Measurements from ENCODE around the gene MAP2K3.
A peak's percentile ranks its signal among the peaks of the same experiment; 100 is the strongest.

The MAP2K3 gene

DNA sequence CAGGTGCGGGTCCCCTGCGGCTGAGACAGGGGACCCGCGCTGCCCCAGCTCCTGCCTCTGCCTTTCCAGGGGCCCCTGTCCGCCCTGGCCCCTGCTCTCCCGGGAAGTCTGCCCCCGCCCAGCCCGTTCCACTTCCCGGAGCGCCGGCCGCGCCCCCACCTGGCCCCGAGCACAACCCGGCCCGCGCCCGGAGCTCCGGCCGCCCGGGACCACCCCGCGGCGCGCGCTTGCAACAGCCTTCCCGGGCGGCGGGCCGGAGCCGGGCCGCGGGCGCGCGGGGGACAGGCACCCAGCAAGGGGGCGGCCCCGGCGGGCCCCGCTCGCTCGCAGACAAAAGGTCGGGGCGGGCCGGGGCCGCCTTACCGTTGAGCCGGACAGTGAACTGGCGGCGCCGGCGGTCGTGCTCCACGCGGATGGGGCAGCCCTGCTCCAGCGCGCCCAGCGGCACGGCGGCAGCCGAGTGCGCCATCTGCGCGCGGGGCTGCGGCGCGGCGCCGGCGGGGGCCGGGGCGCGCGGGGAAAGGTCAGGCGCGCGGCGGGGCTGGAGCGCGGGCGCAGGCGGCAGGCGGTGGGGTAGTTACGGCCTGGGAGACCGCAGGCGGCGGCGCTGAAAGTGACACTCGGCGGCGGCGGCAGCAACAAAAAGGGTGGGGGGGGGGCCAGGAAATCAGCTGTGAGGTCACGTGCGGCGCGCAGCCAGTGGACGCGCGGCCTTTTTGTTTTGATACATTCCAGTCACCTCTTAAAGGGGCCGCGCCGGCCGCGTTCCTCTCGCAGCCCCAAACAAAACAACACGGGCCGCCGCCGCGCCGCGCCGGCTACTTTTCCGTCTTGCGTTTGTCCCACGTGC is 31.5 kb upstream of the MAP2K3 start, which contains the start of gene NATD1:
Gene NATD1 (minus strand): TSS at position 615 of the 850 bp plus-strand sequence. CDS start 146 bp downstream, at position 469.
- no peak for DNase-seq

DNA sequence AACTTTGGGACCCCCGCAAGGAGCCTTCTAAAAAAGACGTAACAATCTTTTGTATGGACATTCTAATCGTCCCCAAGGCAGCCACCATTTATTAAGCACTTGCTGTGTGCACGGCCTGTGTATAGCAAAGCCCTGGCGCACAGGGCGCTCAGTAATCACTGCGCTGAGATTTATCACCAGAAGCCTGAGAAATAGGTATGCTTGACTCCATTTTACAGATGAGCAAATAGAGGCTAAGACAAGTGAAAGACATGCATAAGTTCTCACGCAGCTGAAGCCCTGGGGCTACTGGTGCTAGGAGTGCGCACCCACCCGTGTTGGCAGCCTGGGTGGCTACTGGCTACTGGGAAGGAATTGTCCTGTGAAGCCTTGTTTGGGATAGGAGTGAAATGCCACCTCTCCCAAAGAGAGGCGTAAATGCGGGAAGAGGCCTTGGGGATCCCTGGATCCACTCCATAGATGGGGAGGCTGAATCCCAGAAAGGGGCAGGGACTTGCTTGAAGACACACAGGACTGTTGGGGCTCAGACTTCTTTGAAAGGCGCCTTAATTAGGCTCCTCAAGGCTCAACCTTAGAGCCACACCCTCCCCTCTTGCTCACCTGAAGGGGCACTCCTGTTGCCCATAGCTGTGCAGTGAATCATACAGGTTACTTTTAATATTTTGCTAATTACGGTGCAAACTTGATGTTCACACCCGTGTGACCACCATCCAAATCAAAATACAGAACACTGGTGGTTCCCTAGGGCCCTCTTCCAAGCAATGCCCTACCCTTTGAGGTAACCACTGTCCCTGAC is 30.7 kb upstream of the MAP2K3 start:
- no peak for DNase-seq

DNA sequence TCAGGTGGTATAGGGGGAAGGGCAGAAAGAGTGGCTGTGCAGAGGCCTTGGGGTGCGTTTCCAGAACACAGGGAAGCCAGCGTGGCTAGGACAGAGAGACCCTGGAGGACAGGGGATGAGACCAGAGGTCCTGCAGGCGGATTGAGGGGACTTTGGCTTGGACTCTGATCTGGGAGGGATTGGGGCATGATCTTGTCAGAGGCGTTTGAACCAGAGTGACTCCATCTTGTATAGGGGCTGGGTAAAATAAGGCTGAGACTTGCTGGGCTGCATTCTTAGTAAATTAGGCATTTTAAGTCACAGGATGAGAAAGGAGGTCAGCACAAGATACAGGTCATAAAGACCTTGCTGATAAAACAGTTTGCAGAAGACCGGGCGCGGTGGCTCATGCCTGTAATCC is 25.9 kb upstream of the MAP2K3 start:
- no peak for DNase-seq

DNA sequence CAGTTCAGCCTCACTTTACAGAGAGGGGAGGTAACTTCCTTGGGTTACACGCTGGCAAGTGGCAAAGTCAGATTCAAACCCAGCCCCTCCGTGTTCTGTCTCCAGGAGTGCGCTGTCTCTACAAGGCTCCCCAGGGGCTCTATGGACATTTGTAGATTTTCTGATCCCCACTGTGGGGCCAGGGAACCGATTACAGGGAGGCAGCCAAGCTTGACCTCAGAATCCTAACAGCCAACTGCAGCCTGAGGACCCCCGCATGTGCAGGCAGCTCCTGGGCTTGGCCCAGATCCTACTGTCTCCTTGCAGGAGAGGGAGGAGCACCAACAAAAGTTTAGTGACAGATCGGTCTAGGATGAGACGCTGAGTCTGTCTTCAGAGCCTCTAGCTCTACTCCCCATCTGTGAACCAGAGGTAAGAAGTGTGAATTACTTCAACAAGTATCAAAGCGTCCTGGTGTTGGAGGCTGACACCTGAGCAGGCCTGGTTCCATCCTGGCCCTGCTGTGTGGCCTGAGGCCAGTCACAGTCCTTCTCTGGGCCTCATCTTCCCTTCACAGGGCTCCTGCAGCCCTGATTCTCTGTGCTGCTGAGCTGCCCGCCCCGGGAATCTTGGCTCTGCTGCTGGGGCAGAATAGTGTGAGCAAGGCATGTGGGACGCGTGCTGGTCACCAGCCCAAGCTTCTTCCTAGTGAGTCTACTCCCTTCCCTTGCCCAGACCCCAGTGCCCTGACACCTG is 22.1 kb upstream of the MAP2K3 start:
- DNase-seq = no peak

DNA sequence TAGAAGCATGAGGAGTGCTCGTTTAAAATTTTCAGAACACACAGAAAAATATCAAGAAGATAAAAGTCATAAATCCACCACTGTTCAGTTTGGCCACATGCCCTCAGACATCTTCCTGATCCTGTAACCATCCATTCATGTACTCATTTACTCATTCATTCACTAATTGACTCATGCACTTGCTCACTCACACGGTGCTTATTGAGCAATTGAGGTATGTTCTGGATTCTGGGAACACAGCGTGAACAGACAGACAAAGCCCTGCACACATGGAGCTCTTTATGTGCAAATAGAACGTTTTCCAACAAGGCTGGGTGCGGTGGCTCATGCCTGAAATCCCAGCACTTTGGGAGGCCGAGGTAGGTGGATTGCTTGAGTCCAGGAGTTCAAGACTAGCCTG is 21.1 kb upstream of the MAP2K3 start:
- DNase-seq = no peak

DNA sequence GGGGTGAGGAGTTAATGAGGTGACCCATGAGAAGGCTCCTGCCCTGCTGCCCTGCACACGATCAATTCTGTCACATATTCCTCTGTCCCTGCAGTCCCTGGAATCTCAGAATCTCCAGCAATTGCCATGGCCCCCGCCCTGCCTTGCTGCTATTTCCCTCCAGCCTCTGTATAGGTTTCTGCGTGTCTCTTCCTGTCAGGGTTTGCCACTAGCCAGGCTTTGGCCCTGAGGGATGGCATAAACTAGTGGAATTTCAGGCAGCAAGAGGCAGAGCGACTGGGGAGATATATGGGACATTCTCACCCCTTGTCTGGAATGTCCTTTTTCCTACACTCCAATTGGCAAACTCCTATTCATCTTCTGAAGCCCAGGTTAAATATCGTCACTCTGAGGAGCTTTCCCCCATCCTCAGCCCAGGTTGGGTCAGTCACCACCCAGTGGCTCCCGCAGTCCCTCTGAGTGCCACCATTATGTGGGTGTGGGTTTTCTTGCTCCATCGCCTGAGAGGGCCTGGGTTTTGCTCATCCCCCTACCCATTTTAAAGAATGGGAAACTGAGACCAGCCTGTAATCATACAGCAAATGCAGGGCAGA is 15.8 kb upstream of the MAP2K3 start:
- no peak for DNase-seq

DNA sequence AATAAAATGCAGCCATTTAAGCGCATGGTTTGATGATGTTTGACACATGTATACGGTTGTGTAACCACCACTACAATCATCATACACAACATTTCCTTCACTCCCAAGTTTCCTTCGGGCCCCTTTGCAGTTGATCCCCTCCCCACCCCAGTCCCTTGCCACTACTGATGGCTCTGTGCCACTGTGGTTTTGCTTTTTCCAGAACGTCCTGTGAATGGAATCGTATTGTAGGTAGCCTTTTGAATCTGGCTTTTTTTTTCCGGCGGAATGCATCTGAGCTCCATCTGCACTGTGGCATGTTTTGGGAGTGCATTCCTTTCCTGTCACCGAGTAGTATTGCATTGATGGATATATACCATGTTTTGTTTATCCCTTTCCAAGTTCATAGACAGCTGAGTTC is 15.1 kb upstream of the MAP2K3 start:
- DNase-seq = no peak

DNA sequence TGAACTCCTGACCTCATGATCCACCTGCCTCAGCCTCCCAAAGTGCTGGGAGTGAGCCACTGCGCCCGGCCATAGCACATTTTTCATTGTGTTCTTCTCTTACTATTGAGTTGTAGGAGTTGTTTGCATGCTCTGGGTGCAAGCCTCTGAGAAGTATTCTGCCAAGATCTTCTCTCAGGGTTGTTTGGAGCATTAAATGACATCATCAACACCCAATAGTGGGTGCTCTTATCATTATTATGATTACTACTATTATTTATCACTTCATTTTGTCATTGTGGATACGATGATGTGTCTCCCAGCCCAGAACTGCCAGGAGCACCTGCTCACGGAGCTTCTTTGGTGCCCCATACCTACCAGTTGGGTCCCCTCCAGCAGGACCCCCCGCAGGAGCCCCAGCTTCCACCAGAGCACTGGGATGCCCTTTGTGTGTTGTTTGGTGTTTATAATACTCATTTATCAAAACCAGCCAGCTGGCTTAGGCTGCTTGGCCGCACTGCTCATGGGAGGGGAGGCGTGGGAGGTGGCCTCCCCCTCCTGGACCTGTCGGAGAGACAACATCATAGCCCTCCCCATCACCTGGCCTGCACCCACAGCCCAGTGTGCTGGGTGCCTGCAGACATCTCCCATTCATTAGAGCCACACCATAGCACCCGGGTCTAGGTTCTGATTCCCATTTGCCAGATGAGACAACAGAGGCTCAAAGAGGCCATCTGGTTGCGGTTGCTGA is 12.9 kb upstream of the MAP2K3 start:
- DNase-seq = no peak

DNA sequence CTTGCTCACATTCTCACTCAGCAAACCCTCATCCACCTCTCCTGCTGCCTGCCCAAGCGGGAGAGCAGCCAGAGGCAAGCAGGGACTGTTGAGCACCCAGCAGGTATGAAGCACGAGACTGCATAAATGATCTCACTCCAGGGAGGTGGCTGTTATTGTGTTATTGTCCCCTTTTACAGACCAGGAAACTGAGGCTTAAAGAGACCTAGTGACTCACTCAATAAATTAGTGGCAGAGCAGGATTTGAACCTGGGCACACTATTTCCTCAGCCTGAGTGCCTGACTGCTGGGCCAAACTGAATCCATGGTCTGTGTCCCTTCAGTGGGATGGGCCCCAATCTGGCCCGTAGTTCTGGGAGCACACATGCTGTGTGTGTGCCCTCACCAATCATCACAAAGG is 12.3 kb upstream of the MAP2K3 start:
- DNase-seq = no peak

DNA sequence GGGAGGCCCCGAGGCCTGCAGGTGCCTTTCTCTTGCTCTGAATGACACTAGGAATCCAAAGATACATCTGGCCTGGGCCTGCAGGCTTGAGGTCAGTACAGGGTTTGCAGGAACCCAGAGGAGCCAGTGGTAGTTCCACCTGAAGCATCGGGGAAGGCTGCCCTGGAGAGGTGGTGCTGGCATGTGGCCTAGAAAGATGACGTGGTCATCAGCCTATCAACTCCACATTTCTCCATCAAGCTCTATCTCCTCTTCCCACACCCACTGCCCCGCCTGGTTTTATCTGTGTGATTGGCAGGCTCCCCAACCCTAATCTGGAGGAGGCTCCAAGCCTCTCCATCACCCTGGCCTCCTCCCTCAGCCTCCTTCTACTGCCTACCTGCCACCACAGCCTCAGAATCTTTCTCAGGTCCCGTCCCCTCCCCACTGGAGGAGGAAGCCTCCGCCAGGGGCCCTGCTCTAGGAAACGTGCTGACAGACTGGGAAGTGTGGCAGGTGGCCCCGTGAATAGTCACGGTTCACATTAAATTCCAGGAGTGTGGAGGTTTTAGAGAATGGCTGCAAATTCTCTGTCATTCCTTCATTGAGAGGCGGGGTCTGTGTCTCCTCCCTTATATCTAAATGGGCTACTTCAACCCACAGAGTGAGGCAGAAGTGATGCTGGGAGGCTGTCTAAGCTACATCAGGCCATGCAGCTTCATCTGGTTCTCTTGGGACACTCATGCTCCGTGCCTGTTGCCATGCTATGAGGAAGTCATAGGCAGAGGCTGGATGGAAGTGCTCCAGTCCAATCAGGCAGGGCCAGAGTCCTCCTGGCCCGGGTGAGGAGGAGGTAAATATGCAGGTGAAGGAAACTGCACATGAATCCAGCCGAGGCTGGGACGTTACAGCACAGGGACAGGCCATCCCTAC is 11.4 kb upstream of the MAP2K3 start:
- no peak for DNase-seq

DNA sequence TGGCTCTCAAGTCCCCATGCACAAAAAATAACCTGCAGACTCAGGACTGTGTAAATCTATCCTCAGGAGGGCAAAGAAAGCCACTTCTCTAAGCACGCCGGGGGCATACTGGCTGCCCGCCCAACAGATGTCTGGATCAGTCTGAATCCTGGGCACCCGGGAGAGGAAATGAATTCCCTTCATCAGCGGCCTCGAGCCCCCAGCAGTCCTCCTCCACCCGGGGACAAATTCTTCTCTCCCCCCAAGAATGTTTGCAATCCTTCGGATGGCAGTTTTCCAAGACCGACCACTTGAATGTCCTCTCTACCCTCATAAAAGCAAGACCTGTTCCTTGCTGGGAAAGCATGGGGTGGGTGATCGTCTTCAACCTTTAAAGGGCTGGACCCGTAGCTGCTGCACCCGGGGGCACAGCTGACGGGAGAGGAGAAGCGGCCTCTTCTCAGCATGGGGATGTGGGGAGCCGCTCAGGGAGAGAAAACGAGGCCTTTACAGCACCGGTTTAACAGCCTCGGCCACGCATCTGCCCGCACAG is 9.4 kb upstream of the MAP2K3 start:
- DNase-seq = no peak

DNA sequence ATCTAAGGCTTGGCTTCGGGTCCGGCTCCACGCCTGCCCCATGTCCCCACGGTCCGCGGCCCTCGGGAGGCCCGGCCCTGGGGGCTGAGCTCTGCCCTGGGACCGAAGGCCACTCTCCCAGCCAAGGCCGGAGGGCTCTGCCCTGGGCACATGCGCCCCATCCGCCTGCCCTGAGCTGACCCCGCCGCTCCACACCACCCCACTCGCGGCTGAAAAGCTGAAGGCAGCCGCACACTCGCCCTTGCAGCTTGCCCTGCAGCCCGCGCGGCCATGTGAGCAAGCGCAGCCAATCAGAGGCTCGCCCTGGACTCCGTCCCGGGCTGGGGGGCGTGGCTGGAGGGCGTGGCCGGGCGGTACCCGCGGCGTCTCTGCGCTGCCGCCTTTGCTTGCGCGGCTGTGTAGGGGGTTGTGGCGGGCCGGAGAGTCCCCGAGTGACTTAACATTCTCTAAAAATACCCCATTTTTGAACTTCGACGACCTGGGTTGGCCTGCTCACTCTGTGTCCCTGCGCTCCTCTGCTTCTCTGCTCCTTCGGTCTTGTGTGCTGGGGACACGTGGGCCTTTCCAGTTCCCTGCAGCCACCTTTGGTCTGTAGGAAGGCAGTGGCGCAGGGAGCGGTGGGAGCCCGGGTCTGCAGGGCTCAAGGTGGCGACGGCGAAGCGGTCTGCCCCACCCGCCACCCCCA is 8.8 kb upstream of the MAP2K3 start:
- DNase-seq = peak; percentile 44

DNA sequence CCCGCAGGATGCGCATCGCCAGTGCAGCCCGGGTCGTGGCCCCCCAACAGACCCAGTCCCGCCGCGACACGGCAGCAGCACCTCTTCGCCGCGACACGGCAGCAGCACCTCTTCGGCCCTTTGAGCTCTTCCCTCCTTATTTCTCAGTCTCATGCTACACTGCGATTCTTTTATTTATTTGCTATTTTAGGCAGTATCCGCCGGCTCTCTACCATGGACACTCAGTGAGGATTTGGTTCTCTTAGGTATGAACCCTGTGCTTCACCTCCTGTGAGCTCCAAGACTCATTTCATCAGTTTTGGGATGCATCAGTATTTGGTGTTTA is 8.3 kb upstream of the MAP2K3 start:
- DNase-seq = no peak

DNA sequence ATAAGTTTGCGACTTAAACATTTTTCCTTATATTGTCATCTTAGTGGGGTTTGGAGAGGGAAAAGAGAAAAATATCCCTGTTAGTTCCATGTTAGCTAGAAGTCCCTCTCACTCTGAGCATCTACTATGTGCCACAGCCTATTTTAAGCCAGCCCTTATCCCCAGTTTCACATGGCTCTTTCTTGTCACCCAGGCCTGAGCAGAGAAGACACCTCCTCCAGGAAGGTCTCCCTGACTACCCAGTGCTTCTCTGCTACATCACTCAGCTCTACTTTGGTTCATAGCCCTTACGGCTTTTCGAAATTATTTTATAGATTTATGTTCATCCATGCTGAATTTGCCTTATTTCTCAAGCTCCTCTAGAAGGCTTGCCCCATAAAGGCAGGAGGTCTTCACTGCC is 7.2 kb upstream of the MAP2K3 start:
- no peak for DNase-seq

DNA sequence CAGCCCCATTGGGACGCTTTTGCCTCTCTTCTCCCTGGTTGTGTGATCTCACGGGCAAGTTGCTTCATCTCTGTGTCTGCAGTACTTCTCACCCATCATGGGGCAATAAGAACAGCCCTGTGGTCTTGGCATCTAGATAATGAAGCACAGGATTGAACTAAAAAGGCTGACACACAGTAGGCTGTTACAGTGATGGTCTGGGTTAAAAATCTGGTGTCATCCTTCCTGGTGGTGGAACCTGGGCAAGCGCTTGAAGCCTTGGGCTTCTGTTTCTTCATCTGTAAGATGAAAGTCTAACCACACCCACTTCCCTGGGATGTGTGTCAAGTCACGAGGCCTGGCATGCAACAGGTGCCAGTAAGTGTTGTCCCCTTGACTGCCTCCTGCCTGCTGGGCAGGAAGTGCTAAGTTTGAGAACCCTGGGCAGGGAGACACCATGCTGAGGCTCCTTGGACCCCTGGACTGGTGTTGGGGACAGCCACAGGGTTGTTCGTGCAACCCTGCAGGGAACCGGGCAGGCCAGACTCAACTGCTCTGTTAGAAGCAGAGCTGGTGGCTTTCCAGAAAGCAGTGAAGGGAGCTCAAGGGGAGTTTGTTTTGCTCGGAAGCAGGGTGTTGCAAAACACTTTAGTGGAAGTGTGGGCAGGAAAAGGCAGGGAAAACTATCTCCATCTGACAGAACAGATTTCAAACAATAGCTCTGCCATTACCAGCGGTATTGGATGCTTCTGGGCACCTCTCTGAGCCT is 5.9 kb upstream of the MAP2K3 start:
- no peak for DNase-seq

DNA sequence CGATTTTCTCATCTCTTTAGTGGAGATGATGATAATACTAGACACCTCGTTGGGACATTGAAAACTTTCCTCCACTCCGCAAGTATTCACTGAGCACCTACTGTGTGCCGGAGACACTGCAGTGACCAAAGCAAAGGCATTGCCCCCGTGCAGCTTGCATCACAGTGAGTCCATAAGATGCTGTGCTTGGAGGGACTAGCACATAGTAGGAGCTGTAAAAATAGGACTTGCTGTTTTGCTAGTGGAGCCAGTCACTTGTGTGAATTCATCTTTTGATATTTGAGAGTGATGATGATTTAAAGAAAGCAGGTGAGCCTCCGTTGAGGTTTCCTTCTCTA is 5.3 kb upstream of the MAP2K3 start:
- no peak for DNase-seq

DNA sequence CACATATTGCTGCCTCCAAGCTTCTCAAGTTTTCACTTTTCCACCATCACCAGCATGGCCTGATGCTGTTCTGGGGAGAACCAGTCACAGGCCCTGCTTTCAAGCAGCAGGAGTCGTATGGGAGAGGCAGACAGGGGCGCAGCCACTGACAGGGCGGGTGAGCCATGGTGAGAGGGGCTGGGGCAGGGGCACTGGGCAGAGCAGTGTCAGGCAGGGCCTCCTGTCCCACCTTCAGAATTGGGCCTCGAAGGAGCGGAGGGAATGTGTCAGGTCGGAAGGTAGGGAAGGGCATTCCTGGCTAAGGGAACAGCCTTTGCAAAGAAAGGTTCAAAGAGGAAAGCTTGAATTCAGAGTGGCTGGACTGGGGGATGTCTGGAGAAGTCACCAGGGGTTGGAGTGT is 4.9 kb upstream of the MAP2K3 start:
- no peak for DNase-seq

DNA sequence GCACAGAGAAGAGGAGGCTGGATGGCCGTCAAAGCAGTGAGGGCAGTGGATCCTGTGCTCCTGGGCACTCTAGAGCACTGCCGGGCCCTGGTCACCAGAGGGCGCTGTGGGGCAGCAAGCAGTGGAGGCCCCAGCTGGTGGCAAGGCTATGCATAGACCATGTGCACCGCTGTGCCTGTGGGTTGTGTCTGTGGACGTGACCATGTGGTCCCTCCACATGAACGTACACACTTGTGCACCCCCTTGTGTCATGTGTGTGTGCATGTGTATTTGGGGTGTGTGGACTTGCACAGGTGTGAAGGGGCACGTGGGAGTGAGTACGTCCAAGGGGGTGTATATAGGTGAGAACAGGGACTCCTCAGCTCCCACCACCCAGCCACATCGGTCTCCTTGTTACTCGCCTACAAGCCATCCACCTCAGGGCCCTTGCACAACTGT is 4.4 kb upstream of the MAP2K3 start:
- no peak for DNase-seq

DNA sequence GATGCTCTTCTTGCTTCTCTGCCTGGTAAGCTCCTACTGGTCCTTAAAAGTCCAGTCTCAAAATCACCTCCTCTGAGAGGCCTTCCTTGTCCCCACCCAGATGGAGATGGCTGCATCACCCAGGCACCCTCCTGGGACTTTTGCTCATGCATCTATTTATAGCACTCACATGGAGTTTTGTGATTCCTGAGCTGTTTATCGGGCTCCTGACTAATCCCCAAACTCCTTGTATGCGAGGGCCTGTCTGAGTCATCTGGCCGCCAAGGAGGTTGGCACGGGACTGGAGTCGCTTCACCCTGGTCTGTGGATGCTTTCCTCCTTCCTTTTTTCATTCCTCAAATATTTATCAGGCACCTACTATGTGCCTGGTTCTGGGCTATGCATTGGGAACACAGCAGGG is 2.3 kb upstream of the MAP2K3 start:
- no peak for DNase-seq

DNA sequence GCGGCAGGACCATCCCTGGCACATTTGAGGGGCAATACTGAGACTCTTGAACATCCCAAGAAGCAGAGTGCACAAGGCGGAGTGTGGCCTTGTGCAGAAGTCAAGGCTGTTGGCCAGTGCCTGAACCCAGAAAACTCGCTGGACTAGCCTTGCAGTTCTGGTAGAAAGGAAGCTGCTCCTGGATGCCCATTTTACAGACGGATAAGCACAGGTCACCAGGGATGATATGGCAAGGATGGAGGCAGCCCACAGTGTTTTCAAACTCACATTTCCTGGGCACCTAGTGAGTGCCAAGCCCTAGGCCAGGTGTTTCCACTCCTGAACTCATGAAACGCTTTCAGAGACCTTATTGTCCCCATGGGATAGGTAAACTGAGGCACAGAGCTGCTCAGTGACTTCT is 1.7 kb upstream of the MAP2K3 start:
- no peak for DNase-seq
